GM19467 (cell line): ENCODE measurements around the gene SGTA.
"Not testable (repeated sequence)": the region's sequence is repeated elsewhere in the genome, so short reads cannot be mapped to it uniquely, and the experiment has no call there.

Source experiments
- ATAC-seq: cut with Tn5 transposase; IDR thresholded peaks from one replicate; pipeline ENCODE4 v1.9.1; 2021; ENCODE audit warnings: mild to moderate bottlenecking, moderate library complexity; ENCODE audit not compliant: unreplicated experiment

Gene SGTA

DNA sequence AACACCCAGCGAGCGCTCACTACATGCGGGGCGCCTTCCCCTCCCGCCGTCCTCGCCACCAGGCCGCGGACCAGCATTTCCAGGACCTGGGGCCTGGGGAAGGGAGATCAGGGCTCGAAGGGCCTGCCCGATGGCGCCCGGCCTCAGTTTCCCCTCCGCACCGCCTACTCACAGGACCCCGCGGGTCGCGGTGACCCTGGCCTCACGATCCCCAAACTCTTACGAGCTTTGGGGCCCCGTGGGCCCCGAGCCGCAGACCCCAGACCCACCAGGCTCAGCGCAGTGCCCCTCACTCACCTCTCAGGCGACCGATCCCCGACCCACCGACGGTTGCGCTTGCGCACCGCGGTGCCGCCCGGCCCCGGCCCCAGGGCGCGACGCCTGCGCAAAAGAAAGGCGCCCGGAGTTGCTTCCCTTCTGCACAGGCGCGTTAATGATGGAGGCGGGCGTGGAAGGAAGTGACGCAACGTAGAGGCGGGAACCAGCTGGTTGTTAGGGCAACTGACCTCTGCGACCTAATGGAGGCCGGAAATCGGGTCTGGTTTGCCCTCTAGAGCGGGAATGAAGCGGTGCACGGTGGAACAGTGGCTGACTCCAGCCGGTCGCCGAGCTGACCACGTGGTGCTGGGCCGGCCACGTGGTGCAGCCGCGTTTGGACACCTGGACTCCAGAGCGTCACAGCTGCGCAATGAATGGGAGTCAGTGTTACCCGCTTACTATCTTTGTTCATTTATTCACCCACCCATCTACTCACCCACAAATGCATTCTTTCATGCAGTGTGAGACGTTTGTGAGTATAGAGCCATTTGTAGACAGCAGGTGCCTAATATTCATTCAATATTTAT, at the start of gene SGTA:
TSS of gene SGTA (minus strand) at position 338 of the 845 bp plus-strand sequence. CDS start 14,205 bp downstream, outside the sequence.
- peak; percentile 71 for ATAC-seq

DNA sequence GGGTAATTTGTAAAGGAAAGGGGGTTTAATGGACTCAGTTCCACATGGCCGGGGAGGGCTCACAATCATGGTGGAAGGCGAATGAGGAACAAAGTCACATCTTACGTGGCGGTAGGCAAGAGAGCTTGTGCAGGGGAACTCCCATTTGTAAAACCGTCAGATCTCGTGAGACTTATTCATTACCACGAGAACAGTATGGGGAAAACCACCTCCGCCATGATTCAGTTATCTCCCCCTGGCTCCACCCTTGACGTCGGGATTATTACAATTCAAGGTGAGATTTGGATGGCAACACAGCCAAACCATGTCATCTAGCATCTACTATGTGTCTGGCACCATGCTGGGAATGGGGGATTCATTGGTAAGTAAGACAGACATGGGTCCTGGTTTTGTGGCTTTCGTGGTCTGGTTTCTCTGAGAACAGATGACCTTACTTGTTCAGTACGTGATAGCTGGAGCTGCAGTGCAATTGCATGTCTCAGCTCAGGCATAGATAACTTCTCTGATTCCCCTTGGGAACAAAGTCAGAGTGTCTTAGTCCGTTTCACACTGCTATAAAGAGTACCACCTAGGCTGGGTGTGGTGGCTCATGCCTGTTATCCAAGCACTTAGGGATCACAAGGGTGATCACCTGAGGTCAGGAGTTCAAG, 44.9 kb upstream of the SGTA start:
- no peak for ATAC-seq

DNA sequence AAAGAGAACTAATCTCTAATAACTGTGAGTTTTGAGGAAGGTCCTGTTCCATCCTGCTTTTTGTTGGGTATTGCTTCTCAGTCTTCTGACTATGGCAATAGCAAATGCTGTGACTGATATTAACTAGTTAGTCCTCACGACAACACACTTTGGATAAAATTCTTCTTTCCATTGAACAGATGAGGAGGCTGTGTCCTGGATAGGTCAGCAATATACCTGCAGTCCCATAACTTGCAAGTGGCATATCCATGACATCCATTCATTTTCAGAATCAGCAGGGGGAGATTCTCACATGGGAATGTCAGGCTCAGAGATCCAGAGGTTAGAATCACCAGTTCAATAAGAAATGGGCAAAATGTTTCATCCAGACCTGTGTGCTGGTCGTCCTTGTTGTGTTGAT, 43.9 kb upstream of the SGTA start:
- no peak for ATAC-seq

- ATAC-seq, result no peak
Observed at GRCh38 chr19:2824129-2824528, 41.1 kb upstream of the SGTA start.

DNA sequence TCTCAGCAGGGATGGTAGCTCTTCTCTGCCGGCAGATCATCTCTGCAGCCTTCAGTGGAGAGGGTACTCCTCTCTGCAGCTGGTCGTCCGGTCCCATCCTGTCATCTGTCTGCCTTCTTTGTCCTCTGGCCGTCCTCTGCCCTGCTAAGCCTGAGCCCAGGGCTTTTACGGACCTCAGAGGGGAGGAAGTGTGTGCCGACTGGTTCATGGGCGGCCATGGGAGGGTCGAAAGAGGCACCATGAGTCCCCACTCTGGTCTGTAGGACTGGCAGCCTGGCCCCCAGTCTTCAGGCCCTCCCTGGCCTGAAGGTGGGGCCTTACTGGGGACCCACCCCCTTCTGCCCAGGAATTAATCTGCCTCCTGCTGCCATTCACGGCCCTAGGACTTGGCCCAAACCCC, 40.6 kb upstream of the SGTA start:
- no peak for ATAC-seq

DNA sequence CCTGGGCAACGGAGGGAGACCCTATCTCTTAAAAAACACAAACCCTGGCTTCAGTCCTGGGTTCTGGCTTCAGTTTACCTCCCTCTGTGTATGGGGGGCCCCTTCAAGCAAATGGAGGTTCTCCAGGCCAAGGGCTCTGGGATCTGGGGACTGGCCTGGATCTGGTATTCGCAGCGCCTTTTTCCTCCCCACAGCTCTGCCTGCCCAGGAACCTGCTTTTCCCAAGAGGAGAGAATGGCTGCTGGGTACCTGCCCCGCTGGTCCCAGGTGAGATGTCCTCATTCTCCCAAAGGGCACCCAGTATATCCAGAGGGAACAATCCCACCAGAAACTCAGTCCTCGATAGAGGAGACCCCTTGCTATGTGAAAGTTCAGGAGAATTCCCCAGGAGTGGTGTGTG, 39.8 kb upstream of the SGTA start:
- no peak for ATAC-seq

- no peak for ATAC-seq
Observed at GRCh38 chr19:2820112-2820702, 37.1 kb upstream of the SGTA start.

DNA sequence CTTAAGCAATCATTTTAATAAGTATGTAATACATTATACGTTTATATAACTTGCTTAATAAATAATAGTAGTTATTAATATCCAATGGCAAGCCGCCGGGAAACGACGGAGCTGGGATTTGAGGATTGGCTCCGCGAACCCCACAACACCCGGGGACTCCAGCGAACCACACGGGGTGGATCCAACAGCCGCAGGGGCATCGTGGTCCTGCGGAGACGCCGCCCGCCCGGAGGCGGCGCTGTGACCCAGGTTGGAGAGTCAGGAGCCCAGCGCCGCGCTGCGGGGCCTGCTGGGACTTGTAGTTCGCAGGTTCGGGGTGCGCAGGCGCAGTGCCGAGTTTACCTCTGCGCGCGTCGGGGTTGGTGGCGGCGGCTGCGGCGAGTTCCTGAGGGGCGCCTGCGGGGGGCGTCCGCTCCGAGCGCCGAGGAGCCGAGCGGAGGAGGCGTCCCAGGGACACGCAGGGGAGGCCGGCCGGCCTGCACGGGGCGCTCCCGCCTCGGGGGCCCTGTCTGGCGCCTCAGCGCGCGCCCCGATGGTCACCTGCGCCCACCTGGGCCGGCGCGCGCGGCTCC, 36.6 kb upstream of the SGTA start, which contains the start of gene ZNF554:
TSS of gene ZNF554 (plus strand) at position 329 of the 572 bp plus-strand sequence. CDS start at position 533, 204 bp downstream.
- ATAC-seq, result peak; percentile 86

GRCh38 chr19:2817237-2817829, 34.3 kb upstream of the SGTA start:
- ATAC-seq, result not testable (repeated sequence)

- no peak for ATAC-seq
Observed at GRCh38 chr19:2816641-2817040, 33.6 kb upstream of the SGTA start.

DNA sequence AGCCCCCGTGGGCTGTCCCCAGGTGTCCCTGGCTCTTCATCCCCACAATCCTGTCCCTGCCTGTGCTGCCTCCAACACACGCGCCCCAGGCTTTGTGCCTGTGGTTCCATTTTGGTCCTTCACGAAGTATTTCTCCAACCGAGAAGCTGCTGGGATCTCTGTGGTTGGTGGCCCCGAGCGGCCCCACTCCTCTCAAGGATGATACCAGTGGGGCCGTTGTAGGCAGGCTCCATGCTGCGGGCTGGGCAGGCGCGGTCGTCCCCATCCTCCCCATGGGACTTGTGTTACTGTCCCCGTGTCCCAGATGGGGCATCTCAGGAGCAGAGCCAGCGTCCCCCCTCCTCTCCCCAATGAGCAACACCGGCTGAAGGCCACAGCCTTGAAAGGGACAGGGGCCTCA, 32.9 kb upstream of the SGTA start:
- ATAC-seq, result no peak

DNA sequence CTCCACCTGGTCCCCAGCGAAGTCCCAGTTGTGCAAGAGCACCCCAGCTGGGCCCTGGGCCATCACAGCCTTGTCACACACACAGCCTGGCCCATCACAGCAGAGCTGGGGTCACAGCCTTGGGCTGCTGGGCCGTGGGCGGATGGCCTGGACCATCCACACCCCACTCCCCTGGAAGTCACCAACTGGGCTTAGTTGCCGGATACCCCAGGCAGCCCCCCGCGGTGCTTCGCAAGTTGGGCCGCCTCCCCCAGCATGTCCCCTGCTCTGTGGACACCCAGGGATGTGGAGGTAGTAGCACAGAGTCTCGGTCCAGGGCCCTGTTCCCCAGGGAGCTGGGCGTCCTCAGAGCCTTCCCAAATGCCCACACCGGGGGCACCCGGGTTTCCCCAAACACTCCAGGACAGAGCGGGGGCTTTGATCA, 32.1 kb upstream of the SGTA start:
- no peak for ATAC-seq

DNA sequence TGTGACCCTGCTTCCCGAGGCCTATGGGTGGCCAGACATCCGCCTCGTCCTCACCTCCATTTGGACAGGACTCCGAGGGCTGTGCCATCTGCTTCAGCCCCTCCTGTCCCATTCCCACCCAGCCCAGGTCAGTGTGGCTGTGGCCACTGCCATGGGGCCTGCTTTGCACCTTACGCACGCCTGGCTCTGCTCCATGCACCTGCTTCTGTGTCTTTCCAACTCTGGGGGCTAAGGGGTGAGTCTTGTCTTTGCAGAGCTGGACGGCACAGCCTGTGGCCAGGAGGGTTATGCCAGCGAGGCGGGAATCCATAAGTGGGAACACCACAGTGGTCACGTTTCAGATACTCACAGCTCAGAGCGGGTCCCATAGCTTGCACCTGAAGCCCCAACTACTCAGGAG, 31.4 kb upstream of the SGTA start:
- no peak for ATAC-seq

DNA sequence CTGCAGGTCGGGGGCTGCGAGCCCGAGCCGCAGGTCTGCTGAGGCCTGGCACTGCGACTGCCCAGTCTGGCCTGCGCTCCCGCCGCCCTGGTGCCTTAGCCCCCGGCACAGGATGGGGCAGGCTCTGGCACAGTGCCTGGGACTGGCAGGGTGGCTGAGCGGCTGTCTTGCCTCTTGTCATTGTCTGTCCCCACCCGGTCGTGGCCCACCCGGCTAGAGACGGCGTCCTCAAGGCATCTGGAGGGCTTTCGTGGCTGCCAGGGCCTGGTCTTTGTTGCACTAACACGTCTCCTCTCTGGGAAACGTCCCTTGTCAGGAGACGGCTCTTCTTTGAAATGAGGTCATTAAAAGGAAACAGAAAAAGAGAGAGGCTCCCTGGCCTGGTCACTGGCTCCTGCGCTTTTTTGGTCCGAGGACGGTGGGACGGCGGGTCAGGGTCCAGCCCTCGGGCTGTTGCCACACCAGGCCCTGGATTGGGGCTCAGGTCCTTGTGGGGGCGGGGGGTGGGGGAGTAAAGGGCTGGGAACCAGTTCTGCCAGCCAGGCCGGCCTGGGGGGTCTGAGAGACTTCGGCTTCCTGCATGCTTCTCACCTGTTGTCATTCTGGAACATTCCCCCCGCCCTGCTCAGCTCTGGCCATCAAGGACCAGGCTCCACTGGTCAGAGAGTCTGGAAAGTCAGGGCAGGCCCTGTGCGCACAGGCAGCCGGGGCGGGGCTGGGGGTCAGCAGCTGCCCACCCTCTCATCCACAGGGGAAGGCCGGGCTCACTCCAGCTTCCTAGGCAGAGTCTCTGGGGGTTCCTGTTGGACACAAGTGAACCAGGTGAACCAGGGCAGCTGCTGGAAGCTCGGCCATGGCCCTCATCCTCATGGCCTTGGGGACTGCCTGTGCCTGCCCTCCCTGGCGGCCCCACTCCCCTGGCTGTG, 30.4 kb upstream of the SGTA start:
- no peak for ATAC-seq

DNA sequence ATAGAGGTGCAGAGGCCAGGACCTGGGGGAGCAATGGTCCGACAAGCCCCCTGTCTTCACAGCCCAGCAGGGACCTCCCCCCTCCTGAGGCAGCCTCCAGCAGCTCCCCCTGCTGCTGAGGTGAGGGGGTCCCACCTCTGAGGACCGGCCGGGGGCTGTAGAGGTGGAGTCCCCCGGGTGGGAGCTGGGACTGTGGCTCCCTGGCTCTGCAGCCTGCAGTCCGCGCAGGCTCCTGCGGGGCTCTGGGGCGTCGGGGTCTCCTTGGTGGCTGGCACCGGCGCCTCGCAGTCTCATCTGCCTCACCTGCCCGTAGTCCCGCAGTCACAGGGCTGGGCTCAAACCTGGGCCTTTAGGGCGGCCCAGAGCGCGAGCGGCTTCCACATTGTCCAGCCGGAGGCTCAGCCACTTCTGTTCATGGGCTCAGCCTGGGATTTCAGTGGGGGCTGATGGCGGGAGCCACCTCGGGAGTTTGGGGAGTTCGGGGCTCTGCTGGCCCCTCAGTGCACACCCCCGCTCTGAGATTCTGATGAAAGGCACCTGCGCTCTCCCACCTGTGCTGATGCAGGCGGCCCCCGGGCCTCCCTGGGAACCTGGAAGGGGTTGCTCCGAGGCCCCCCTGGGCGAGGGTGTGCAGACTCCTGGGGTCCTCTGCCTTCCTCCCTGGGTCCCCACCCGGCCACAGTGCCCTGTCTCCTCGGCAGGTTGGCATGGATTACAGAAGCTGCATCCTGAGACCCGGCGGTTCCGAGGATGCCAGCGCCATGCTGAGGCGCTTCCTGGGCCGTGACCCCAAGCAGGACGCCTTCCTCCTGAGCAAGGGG, 29.6 kb upstream of the SGTA start:
- ATAC-seq, result no peak

- ATAC-seq, result no peak
Observed at GRCh38 chr19:2811735-2812413, 28.8 kb upstream of the SGTA start.

- no peak for ATAC-seq
Observed at GRCh38 chr19:2811221-2811722, 28.2 kb upstream of the SGTA start.
